NCI-H2171 treated with DMSO at 0.1 percent for 48 hours (cell line): ENCODE data around the gene TEKTIP1.

Experiments
- DNase-seq: peaks from one replicate; lab custom pipeline; 2025; lab: John Stamatoyannopoulos, UW

The TEKTIP1 gene

GRCh38 chr19:3585301-3586126 is 46.5 kb downstream of the TEKTIP1 start, which contains the start of gene GIPC3:
Gene GIPC3, plus strand, starts transcription at chr19:3585478. Its CDS starts 120 bp downstream, at chr19:3585598.
- DNase-seq: no peak

GRCh38 chr19:3586127-3586626 is 47.2 kb downstream of the TEKTIP1 start:
- DNase-seq: no peak

DNA sequence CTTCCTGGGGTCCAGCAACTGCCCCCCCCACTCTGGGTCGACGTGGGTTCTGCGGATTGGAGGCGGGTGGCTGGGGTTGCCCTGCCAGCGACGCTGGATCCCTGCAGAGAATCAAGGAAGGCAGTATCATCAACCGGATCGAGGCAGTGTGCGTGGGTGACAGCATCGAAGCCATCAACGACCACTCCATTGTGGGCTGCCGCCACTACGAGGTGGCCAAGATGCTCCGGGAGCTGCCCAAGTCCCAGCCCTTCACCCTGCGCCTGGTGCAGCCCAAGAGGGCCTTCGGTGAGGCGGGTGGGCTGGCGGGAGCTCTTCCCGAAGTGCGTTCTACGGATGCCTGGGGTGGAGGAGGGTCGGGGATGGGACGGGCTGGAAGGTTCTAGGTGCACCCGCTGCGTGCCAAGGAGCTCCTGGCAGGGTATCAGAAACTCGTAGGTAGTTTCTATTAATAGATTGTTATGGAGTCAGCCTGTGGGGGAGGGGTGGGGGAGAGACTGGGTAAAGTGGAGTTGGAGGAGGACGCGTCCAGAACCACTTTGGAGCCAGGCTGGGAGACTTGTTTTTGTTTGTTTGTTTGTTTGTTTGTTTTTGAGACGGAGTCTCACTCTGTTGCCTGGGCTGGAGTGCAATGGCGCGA is 47.9 kb downstream of the TEKTIP1 start:
- no peak for DNase-seq

- DNase-seq: no peak
These were observed 50.5 kb downstream of the TEKTIP1 start for GRCh38 chr19:3589439-3589838.

- DNase-seq: no peak
These were observed 51.0 kb downstream of the TEKTIP1 start for GRCh38 chr19:3589949-3590348.

DNA sequence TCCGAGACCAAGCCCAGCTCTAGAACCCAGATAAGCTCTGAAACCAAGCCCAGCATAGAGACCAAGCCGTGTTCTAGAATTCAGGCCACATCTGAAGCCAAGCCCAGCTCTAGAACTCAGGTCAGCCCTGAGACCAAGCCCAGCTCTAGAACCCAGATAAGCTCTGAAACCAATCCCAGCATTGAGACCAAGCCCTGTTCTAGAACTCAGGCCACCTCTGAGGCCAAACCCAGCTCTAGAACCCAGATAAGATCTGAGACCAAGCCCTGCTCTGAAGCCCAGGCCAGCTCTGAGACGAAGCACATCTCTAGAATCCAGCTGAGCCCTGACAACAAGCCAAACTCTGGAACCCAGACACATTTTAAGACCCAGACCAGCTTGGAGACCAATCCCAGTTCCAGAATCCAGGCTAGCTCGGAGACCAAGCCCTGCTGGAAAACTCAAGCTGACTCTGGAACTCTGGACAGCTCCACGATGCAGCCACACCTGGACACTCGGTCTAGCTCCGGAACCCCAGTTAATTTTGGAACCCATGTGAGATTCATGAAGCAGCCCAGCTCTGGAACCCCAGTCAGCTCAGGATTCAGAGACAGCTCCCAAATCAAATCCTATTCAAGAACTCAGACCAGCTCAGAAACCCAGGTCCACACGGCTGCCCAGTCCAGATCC is 52.2 kb downstream of the TEKTIP1 start:
- DNase-seq: no peak

- DNase-seq: no peak
These were observed 53.1 kb downstream of the TEKTIP1 start for GRCh38 chr19:3591876-3592613.

- no peak for DNase-seq
These were observed 54.2 kb downstream of the TEKTIP1 start for GRCh38 chr19:3593156-3593555.
